ENCODE data around the gene TBKBP1.

DNA sequence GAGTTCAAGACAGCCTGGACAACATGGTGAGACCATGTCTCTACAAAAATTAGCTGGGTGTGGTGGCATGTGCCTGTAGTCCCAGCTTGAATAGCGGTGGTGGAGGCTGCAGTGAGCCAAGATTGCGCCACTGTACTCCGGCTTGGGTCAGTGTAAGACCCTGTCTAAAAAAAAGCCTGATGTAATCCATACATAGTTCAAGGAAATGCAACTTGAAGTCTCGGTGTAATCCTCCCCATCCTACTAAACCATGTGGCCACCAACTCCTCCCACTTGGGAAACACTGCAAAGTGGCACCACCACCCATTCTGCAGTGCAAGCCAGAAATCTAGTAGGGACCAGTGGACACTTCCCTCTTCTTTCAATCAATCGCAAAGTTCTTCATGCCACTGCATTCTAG lies 49.6 kb upstream of the TBKBP1 start:
- TF ChIP-seq, protein P1, sequence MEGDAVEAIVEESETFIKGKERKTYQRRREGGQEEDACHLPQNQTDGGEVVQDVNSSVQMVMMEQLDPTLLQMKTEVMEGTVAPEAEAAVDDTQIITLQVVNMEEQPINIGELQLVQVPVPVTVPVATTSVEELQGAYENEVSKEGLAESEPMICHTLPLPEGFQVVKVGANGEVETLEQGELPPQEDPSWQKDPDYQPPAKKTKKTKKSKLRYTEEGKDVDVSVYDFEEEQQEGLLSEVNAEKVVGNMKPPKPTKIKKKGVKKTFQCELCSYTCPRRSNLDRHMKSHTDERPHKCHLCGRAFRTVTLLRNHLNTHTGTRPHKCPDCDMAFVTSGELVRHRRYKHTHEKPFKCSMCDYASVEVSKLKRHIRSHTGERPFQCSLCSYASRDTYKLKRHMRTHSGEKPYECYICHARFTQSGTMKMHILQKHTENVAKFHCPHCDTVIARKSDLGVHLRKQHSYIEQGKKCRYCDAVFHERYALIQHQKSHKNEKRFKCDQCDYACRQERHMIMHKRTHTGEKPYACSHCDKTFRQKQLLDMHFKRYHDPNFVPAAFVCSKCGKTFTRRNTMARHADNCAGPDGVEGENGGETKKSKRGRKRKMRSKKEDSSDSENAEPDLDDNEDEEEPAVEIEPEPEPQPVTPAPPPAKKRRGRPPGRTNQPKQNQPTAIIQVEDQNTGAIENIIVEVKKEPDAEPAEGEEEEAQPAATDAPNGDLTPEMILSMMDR (conservative IDR thresholded peaks at IDR 0.05 in 1 of 2, IDR thresholded peaks at IDR 0.05 in 1 of 2; ENCODE audit: extremely low read depth in 1 of 2, insufficient read depth in 1 of 2, low read depth in 1 of 2, low read length in 2 of 2), result no peak
- no peak for TF ChIP-seq EZH2 (IDR thresholded peaks at IDR 0.05; ENCODE audit: borderline replicate concordance, low read length)
